OCI-LY1 (cell line): ENCODE data around the gene TTLL11.

Experiments used
- CTCF ChIP-seq: fragments of 200-600 bp; sonication (generic), shearing (Covaris generic); IDR thresholded peaks from 2 replicates; pipeline ENCODE4 v1.5.1; 2017; ENCODE audit warnings: mild to moderate bottlenecking, antibody characterized with exemption, low read length, moderate library complexity, mixed read lengths
- EZH2 ChIP-seq: fragments of 200-600 bp; sonication (generic), shearing (Covaris generic); IDR thresholded peaks from 2 replicates; pipeline ENCODE4 v1.8.0; 2017; ENCODE audit warnings: borderline replicate concordance, mixed run types, mild to moderate bottlenecking, antibody characterized with exemption, low read length, moderate library complexity, mixed read lengths

DNA sequence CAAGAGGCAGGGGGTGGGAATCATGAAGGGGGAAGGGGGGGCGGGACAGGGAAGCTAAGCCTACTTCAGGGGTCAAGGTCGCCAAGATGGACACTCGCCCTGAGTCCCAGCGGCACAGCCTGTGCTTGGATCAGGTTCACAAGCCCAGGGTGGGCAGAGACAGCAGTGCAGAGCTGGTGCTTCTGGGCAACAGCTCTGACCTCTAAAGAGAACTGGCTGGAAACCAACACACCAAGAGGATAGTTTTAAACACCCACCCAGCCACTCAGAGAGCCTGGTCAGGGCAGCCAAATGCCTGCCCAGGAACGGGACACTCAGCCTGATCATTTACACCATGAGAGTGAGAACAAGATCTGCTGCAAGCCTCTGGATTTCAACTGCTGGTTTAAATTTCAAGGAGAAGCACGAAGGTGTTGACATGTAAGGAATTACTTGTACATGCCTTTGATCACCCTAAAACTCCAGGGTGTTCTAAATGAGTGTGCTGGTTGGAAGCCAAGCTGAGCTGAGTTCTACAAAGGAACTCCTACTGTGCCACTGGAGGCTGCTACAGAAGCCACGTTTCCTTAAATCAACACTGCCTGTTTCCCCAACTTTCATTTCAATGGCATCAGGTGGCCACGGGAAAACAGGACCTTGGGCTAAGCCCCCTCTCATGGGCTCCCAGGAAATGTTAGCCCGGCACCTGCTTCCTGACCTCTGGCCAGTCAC lies 91.5 kb downstream of the TTLL11 start:
- TF ChIP-seq CTCF (no peak), EZH2 (no peak)
